Measurements from ENCODE around the gene PIPOX. TPM values are rescaled to one million over a fixed set of nuclear protein-coding genes. Genes with fewer than 3 reads are reported as not detected.

Gene PIPOX
- total and polyA plus RNA-seq, 7 experiments from 2014 or later = 0.27 to 6.4 (median 4.2) TPM

DNA sequence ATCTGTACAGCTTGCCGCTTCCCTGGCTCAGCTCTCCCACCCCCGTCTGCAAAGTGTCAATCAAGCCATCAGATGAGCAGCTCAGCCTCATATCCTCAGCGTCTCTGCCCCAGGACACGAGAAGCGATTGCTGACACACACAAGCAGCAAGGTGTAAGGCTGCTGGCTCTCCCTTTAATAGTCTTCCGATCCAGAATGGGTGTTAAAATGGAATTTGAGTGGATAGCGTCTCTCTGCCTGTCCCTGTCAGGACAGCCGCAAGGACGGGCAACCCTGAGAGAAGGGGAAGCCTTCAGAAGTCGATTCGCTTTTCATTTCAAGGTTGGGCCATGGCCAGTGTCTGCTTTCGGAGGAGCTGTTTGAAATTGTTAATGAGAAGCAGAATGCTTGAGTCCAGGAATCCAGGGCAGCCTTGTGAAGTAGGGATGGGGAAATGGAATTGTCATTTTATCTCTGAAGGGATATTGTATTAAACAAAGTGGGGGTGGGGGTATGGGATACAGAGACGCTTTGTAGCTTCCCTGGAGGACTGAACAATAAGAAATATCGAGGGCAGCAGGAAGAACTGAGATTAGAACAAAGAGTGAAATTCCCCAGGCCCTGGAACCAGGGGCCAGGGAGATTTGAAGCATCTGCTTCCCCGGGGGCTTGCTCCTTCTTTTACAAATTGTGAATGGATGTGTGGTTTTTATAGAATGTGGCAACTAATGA, 4.7 kb upstream of the PIPOX start:
- Mint-ChIP-seq H3K36me3 (peaks cover 0 to 8% (median 4%) of the 10 kb centered on the region in 5 donors), H3K4me1 (peaks cover 0 to 14% (median 0%) of the 10 kb centered on the region in 7 donors), H3K27ac (no peak overlapping the region), H3K27me3 (peaks cover 17 to 40% (median 22%) of the 10 kb centered on the region in 5 donors), H3K9me3 (peaks cover 3 to 21% (median 12%) of the 10 kb centered on the region in 11 donors), H3K4me3 (no peak overlapping the region)
- H3K27me3 ChIP-seq (ENCODE audit: control insufficient read depth in 2 of 2, insufficient read depth in 2 of 2, low read length in 2 of 2) = no peaks in the 10 kb centered on the region
- intact Hi-C loops (cut with micrococcal nuclease) = no loop called here
- H3K27ac ChIP-seq (ENCODE audit: low read depth, low read length) = no peak overlapping the region
- DNase-seq (no peak), ATAC-seq (no peak)
- H3K36me3 ChIP-seq (ENCODE audit: control insufficient read depth in 2 of 3, insufficient read depth in 3 of 3, low read length in 3 of 3) = no peaks in the 10 kb centered on the region
- no peak overlapping the region for H3K4me3 ChIP-seq (ENCODE audit: low read length)
- H3K9me3 ChIP-seq (ENCODE audit: control insufficient read depth in 2 of 3, low read length in 3 of 3) = no peaks in the 10 kb centered on the region
- CTCF ChIA-PET = no interaction called here
- no peaks in the 10 kb centered on the region for H3K4me1 ChIP-seq (ENCODE audit: control insufficient read depth in 2 of 2, insufficient read depth in 2 of 2, low read length in 2 of 2)
- POLR2A ChIA-PET = no interaction called here

DNA sequence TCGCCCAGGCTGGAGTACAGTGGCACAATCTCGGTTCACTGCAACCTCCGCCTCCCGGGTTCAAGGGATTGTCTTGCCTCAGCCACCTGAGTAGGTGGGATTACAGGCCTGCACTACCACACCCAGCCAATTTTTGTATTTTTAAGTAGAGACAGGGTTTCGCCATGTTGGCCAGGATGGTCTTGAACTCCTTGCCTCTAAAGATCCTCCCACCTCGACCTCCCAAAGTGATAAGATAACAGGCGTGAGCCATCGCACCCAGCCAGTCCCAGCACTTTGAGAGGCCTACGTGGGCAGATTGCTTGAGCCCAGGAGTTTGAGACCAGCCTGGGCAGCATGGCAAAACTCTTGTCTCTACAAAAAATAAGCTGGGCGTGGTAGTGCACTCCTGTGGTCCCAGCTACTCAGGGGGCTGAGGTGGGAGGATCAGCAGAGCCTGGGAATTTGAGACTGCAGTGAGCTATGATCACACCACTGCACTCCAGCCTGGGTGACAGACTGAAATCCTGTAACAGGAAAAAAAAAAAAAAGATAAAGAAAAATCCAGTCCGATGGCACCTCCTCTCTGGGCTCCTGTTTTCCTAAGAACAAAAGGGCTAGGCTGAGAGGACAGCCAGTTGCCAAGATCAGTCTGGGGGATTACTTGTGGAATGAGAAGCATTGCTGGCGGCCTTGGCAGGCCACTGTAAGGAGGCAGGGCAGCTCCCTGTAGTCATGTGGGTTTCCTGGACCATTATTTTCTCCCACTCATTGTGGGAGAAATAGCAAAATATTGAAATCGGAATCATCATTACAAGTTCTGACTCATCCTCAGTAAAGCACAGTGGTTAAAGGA, 3.0 kb upstream of the PIPOX start:
- Histone ChIP-seq H3K4me1 (ENCODE audit: control insufficient read depth in 2 of 2, insufficient read depth in 2 of 2, low read length in 2 of 2) (no peaks in the 10 kb centered on the region), H3K4me3 (ENCODE audit: low read length) (no peak overlapping the region), H3K27me3 (ENCODE audit: control insufficient read depth in 2 of 2, insufficient read depth in 2 of 2, low read length in 2 of 2) (no peaks in the 10 kb centered on the region), H3K27ac (ENCODE audit: low read depth, low read length) (no peak overlapping the region), H3K9me3 (ENCODE audit: control insufficient read depth in 2 of 3, low read length in 3 of 3) (no peaks in the 10 kb centered on the region), H3K36me3 (ENCODE audit: control insufficient read depth in 2 of 3, insufficient read depth in 3 of 3, low read length in 3 of 3) (no peaks in the 10 kb centered on the region)
- CTCF ChIA-PET = no interaction called here
- Mint-ChIP-seq H3K4me3 (no peak overlapping the region), H3K9me3 (peaks cover 0 to 7% (median 4%) of the 10 kb centered on the region in 11 donors), H3K27me3 (peaks cover 6 to 24% (median 11%) of the 10 kb centered on the region in 5 donors), H3K36me3 (peaks cover 0 to 4% (median 0%) of the 10 kb centered on the region in 5 donors), H3K27ac (no peak overlapping the region), H3K4me1 (peaks cover 0 to 14% (median 0%) of the 10 kb centered on the region in 7 donors)
- DNase-seq = no peak
- POLR2A ChIA-PET = no interaction called here
- intact Hi-C loops (cut with micrococcal nuclease) = no loop called here
- ATAC-seq = no peak

DNA sequence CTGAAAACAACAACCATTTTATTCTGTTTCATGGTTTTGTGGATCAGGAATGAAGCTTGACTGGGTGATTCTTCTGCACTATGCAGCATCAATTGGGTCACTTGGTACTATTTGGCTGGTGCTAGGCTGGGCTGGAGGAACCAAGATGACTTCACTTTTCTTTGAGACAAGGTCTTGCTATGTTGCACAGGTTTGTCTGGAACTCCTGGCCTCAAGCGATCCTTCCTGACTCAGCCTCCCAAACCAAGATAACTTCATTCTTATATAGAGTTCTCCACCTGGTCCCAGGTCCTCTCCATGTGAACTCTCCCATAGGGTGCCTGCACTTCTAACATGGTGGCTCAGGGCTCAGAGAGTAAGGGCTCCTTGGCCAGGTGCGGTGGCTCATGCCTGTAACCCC, 1.9 kb upstream of the PIPOX start:
- Mint-ChIP-seq H3K4me3 (no peak overlapping the region), H3K27ac (no peak overlapping the region), H3K9me3 (peaks cover 0 to 2% (median 0%) of the 10 kb centered on the region in 11 donors), H3K27me3 (peaks cover 4 to 24% (median 10%) of the 10 kb centered on the region in 5 donors), H3K36me3 (no peaks in the 10 kb centered on the region), H3K4me1 (peaks cover 0 to 14% (median 0%) of the 10 kb centered on the region in 7 donors)
- ATAC-seq = no peak
- H3K36me3 ChIP-seq (ENCODE audit: control insufficient read depth in 2 of 3, insufficient read depth in 3 of 3, low read length in 3 of 3) = no peaks in the 10 kb centered on the region
- ChIA-PET POLR2A (no interaction called here), CTCF (interaction anchor here (0.7 kb wide), 1 partner anchor 18 kb away, joined by 3 read pairs; no protein-coding TSS in a partner anchor)
- no peak overlapping the region for H3K27ac ChIP-seq (ENCODE audit: low read depth, low read length)
- no peaks in the 10 kb centered on the region for H3K9me3 ChIP-seq (ENCODE audit: control insufficient read depth in 2 of 3, low read length in 3 of 3)
- DNase-seq = no peak
- no peaks in the 10 kb centered on the region for H3K27me3 ChIP-seq (ENCODE audit: control insufficient read depth in 2 of 2, insufficient read depth in 2 of 2, low read length in 2 of 2)
- no peaks in the 10 kb centered on the region for H3K4me1 ChIP-seq (ENCODE audit: control insufficient read depth in 2 of 2, insufficient read depth in 2 of 2, low read length in 2 of 2)
- intact Hi-C loops (cut with micrococcal nuclease) = no loop called here
- no peak overlapping the region for H3K4me3 ChIP-seq (ENCODE audit: low read length)

DNA sequence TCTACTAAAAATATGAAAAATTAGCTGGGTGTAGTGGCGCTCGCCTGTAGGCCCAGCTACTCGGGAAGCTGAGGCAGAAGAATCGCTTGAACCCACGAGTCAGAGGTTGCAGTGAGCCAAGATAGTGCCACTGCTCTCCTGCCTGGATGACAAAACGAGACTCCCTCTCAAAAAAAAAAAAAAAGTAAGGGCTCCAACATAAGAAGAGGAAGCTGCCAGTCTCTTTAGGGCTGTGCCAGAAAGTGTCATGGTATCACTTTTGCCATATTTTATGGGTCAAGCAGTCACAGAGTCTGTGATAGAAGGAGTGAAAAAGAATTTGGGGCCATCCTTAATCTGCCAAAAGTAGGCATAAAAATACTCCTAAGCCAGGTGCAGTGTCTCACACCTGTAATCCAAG, 1.4 kb upstream of the PIPOX start:
- Histone ChIP-seq H3K27me3 (ENCODE audit: control insufficient read depth in 2 of 2, insufficient read depth in 2 of 2, low read length in 2 of 2) (no peaks in the 10 kb centered on the region), H3K9me3 (ENCODE audit: control insufficient read depth in 2 of 3, low read length in 3 of 3) (no peaks in the 10 kb centered on the region), H3K27ac (ENCODE audit: low read depth, low read length) (no peak overlapping the region), H3K4me1 (ENCODE audit: control insufficient read depth in 2 of 2, insufficient read depth in 2 of 2, low read length in 2 of 2) (no peaks in the 10 kb centered on the region), H3K36me3 (ENCODE audit: control insufficient read depth in 2 of 3, insufficient read depth in 3 of 3, low read length in 3 of 3) (no peaks in the 10 kb centered on the region), H3K4me3 (ENCODE audit: low read length) (no peak overlapping the region)
- intact Hi-C loops (cut with micrococcal nuclease) = no loop called here
- Mint-ChIP-seq H3K4me3 (no peak overlapping the region), H3K9me3 (no peaks in the 10 kb centered on the region), H3K4me1 (peaks cover 0 to 14% (median 0%) of the 10 kb centered on the region in 7 donors), H3K27ac (no peak overlapping the region), H3K27me3 (peaks cover 0 to 24% (median 10%) of the 10 kb centered on the region in 5 donors), H3K36me3 (no peaks in the 10 kb centered on the region)
- CTCF ChIA-PET = interaction anchor here (0.7 kb wide), 1 partner anchor 17 kb away, joined by 3 read pairs; no protein-coding TSS in a partner anchor
- ATAC-seq (no peak), DNase-seq (no peak)
- POLR2A ChIA-PET = no interaction called here

DNA sequence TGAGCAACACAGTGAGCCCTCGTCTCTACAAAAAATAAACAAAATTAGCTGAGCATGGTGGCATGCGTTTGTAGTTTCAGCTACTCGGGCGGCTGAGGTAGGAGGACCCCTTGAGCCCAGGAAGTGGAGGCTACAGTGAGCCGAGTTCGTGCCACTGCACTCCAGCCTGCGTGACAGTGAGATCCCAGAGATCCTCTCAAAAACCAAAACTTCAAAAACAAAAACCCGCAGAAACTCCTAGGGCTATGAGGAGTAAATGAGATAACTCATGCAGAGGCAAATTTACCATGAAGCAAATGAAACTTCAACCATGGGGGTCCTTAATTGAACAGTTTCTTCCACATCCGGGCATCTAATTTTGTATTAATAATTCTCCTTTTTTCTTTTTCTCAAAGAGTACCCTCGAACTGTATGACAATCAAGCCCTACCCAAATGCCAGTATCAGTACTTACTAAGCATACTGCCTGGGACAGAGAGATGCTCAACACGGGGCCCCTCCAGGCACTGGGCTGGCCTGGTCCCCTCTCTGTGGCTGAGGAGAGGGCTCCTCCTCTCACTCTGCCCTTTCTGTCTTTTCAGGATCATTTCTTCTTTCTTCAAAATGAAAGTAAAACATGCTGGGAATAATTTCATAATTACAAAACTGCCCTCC, 789 bp upstream of the PIPOX start:
- Mint-ChIP-seq H3K4me1 (peaks cover 0 to 14% (median 0%) of the 10 kb centered on the region in 7 donors), H3K9me3 (no peaks in the 10 kb centered on the region), H3K36me3 (no peaks in the 10 kb centered on the region), H3K27me3 (peaks cover 0 to 23% (median 11%) of the 10 kb centered on the region in 5 donors), H3K27ac (no peak overlapping the region), H3K4me3 (no peak overlapping the region)
- H3K4me3 ChIP-seq (ENCODE audit: low read length) = no peak overlapping the region
- no peaks in the 10 kb centered on the region for H3K36me3 ChIP-seq (ENCODE audit: control insufficient read depth in 2 of 3, insufficient read depth in 3 of 3, low read length in 3 of 3)
- no peaks in the 10 kb centered on the region for H3K4me1 ChIP-seq (ENCODE audit: control insufficient read depth in 2 of 2, insufficient read depth in 2 of 2, low read length in 2 of 2)
- ChIA-PET CTCF (no interaction called here), POLR2A (no interaction called here)
- H3K9me3 ChIP-seq (ENCODE audit: control insufficient read depth in 2 of 3, low read length in 3 of 3) = no peaks in the 10 kb centered on the region
- no peak for DNase-seq
- H3K27ac ChIP-seq (ENCODE audit: low read depth, low read length) = no peak overlapping the region
- intact Hi-C loops (cut with micrococcal nuclease) = no loop called here
- H3K27me3 ChIP-seq (ENCODE audit: control insufficient read depth in 2 of 2, insufficient read depth in 2 of 2, low read length in 2 of 2) = no peaks in the 10 kb centered on the region
- ATAC-seq = no peak

DNA sequence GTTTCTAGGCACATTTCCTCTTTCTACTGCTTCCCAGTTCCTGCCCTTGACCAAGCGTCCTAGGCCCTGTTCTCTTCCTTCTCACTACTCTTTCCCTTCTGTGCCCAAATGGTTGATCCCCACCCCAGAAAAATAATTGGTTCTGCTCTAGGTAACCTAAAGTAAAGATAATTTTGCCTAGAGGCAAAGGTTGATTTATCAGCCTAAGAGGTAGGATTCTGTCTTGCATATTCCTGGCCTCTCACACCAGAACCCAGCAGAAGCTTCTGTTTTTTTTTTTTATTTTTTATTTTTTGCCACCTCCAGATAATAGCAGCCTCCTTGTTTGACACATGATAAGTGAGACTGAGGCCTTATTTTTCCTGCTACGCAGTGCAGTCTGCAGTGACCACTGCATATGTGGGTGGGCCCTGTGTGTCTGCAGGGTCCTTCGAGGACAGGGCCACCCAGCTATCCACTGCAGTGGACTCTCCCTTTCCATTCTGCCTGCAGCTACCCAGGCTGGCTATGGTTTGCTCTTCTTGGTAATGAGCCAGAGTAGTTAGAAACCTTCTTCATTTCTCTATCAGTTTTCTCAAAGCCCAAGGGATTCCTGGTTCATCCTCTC, 701 bp downstream of the PIPOX start:
- Histone ChIP-seq H3K27ac (ENCODE audit: low read depth, low read length) (no peak overlapping the region), H3K9me3 (ENCODE audit: control insufficient read depth in 2 of 3, low read length in 3 of 3) (no peaks in the 10 kb centered on the region), H3K4me3 (ENCODE audit: low read length) (no peak overlapping the region), H3K4me1 (ENCODE audit: control insufficient read depth in 2 of 2, insufficient read depth in 2 of 2, low read length in 2 of 2) (no peaks in the 10 kb centered on the region), H3K27me3 (ENCODE audit: control insufficient read depth in 2 of 2, insufficient read depth in 2 of 2, low read length in 2 of 2) (no peaks in the 10 kb centered on the region), H3K36me3 (ENCODE audit: control insufficient read depth in 2 of 3, insufficient read depth in 3 of 3, low read length in 3 of 3) (no peaks in the 10 kb centered on the region)
- Mint-ChIP-seq H3K9me3 (no peaks in the 10 kb centered on the region), H3K27ac (no peak overlapping the region), H3K36me3 (no peaks in the 10 kb centered on the region), H3K4me1 (peaks cover 0 to 14% (median 0%) of the 10 kb centered on the region in 7 donors), H3K27me3 (peaks cover 0 to 23% (median 12%) of the 10 kb centered on the region in 5 donors), H3K4me3 (no peak overlapping the region)
- CTCF ChIA-PET = no interaction called here
- POLR2A ChIA-PET = no interaction called here
- ATAC-seq (peak; percentile 11), DNase-seq (no peak)
- intact Hi-C loops (cut with micrococcal nuclease) = no loop called here

Data from naive thymus-derived CD4-positive, alpha-beta T cell (primary cell).